Measurements from ENCODE around the gene VAV3. TPM values are rescaled to one million over a fixed set of nuclear protein-coding genes. Genes with fewer than 3 reads are reported as not detected.

VAV3 gene
- total RNA-seq, 1 donor from 2014 or later, result 2.5 TPM

GRCh38 chr1:107939256-107939655, 25.7 kb downstream of the VAV3 start:
- intact Hi-C loops (cut with micrococcal nuclease), result loop anchor here (5.0 kb wide), 1 partner anchor 152 kb away; no protein-coding TSS in a partner anchor

- intact Hi-C loops (cut with micrococcal nuclease), result loop anchor here (5.0 kb wide), 1 partner anchor 149 kb away; no protein-coding TSS in a partner anchor
Measured at GRCh38 chr1:107936498-107937481, 28.2 kb downstream of the VAV3 start.

GRCh38 chr1:107935396-107936064, 29.4 kb downstream of the VAV3 start:
- intact Hi-C loops (cut with micrococcal nuclease), result loop anchor here (2.0 to 5.0 kb wide), 2 partner anchors 29 to 148 kb away; partner anchors contain the start of gene VAV3

- intact Hi-C loops (cut with micrococcal nuclease), result loop anchor here (2.0 kb wide), 1 partner anchor 30 kb away; the partner anchor contains the start of gene VAV3
Measured at GRCh38 chr1:107934578-107934977, 30.4 kb downstream of the VAV3 start.

GRCh38 chr1:107933736-107934135, 31.2 kb downstream of the VAV3 start:
- intact Hi-C loops (cut with micrococcal nuclease), result loop anchor here (2.0 kb wide), 1 partner anchor 31 kb away; the partner anchor contains the start of gene VAV3

GRCh38 chr1:107930292-107930691, 34.7 kb downstream of the VAV3 start:
- intact Hi-C loops (cut with micrococcal nuclease), result no loop called here

- intact Hi-C loops (cut with micrococcal nuclease), result no loop called here
Measured at GRCh38 chr1:107927820-107928219, 37.2 kb downstream of the VAV3 start.

- intact Hi-C loops (cut with micrococcal nuclease), result no loop called here
Measured at GRCh38 chr1:107926436-107927080, 38.4 kb downstream of the VAV3 start.

- intact Hi-C loops (cut with micrococcal nuclease), result no loop called here
Measured at GRCh38 chr1:107925565-107925964, 39.4 kb downstream of the VAV3 start.

- intact Hi-C loops (cut with micrococcal nuclease), result loop anchor here (5.0 kb wide), 1 partner anchor 134 kb away; no protein-coding TSS in a partner anchor
Measured at GRCh38 chr1:107920999-107921398, 44.0 kb downstream of the VAV3 start.

GRCh38 chr1:107920561-107920960, 44.4 kb downstream of the VAV3 start:
- intact Hi-C loops (cut with micrococcal nuclease), result loop anchor here (5.0 kb wide), 1 partner anchor 133 kb away; no protein-coding TSS in a partner anchor

GRCh38 chr1:107919953-107920352, 45.0 kb downstream of the VAV3 start:
- intact Hi-C loops (cut with micrococcal nuclease), result loop anchor here (5.0 kb wide), 1 partner anchor 133 kb away; no protein-coding TSS in a partner anchor

GRCh38 chr1:107914119-107914765, 50.7 kb downstream of the VAV3 start:
- intact Hi-C loops (cut with micrococcal nuclease), result no loop called here

- intact Hi-C loops (cut with micrococcal nuclease), result no loop called here
Measured at GRCh38 chr1:107912656-107913055, 52.3 kb downstream of the VAV3 start.

GRCh38 chr1:107900090-107900945, 64.7 kb downstream of the VAV3 start:
- intact Hi-C loops (cut with micrococcal nuclease), result no loop called here

GRCh38 chr1:107899655-107900054, 65.3 kb downstream of the VAV3 start:
- intact Hi-C loops (cut with micrococcal nuclease), result no loop called here

- intact Hi-C loops (cut with micrococcal nuclease), result no loop called here
Measured at GRCh38 chr1:107897438-107898345, 67.3 kb downstream of the VAV3 start.

- intact Hi-C loops (cut with micrococcal nuclease), result no loop called here
Measured at GRCh38 chr1:107896936-107897335, 68.0 kb downstream of the VAV3 start.

GRCh38 chr1:107896401-107896800, 68.6 kb downstream of the VAV3 start:
- intact Hi-C loops (cut with micrococcal nuclease), result no loop called here
